CD4-positive, alpha-beta T cell treated with Interleukin-21 for 1 hour (primary cell): Measurements from ENCODE around the gene UBE2J1.
"Not testable (repeated sequence)": the region's sequence is repeated elsewhere in the genome, so short reads cannot be mapped to it uniquely, and the experiment has no call there.

Experiments used
- DNase-seq: peaks from one replicate; pipeline ENCODE4 v3.0.0-alpha.2; 2020

The UBE2J1 gene

DNA sequence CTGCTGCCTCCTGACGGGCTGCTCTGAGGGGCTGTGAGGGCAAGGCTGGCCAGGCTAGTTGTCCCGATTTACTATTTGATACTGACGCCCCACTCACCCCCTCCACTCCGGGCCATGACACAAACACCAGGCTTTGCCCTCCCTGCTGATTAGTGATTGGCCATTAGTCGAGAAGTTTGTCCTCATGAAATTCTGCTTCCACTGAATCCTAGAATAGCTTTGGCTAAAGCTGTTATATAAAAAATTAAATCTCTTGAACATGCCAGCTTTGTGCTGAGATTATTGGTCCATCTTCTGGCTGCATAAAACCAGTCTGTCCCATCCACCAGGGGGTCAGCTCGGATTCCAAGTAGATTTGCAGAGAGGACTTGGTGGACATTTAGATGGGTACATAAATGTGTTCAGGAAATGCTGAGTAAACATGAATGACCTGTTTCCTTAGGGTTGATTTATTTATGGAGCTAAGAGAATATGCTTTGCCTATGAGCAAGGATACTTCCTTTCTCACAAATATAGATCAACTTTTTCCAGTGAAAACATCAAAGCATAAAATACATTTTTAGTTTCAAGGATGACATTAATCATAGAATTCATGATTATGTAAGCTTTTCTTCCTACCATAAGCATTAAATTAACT, 37.2 kb downstream of the UBE2J1 start, which contains the start of gene GABRR2:
GABRR2 (minus strand) TSS at position 51 of the 637 bp plus-strand sequence. CDS start 134 bp downstream, outside the sequence.
- DNase-seq = no peak

DNA sequence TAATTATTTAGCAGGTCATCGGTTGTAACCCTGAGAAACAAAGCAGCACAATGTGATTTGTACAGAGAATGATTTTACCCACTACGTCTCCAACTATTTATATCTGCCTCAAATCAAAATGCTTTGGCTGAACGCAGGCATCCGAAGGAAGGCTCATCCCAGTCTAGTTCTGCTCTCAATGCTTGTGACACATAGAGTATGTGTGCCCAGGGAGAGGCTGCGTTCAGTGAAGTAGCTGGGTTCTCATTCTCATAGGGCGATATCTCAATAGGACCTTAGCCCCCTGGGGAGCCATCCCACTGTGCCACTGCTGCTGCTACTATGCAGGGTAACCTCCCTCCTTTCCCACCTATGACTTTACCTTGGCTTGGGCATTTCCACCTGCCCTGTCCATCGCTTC, 37.8 kb downstream of the UBE2J1 start:
- DNase-seq = no peak

DNA sequence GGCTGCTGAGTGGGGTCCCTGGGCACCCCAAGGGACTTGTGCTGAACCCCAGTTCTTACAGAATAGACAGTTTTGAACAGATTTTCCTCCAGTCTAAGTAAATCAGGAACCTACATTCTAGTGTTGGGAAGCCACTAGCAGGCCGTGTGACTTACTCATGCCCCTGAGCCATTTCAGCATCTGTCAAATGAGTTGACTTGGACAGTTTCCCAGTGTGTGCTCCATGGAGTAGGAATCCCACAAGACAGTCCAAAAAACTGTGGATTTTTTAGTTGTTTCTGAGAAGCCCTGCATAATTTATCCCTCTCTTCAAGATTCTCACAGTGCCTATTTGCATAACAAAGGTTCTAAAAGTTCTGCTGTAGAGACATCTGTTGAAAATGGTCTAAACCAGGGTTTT, 39.5 kb downstream of the UBE2J1 start:
- DNase-seq = no peak

DNA sequence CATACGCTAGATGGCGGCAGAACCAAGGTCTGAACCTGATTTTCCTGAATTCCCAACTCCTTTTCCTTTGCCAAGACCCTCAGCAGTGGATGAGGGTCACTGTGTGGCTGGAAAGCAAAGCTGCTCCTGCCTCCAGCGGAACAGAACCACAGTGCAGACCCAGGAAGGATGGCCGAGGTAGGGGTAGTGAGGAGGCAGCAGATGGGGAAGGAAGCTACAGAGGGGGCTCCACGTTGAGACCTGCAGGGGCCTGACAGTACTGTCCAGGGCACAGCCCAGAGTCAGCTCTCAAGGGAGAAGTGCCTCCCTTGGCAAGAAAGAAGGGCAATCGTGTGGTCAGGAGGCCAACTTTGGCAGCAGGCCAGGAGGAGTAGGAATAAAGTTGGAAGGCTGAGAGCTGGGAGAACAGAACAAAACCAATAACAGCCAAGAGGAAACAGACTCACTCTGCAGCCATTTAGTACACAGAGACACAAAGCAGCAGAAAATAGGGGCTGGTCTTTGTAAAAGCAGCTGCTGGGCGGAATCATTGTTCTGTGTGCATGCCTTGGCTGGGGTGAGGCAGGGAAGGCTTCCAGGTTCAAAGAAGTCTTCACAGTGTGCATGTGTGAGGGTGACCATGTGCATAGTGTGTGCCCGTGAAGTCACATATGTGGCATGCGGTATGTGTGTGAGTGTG, 40.5 kb downstream of the UBE2J1 start:
- DNase-seq = no peak

DNA sequence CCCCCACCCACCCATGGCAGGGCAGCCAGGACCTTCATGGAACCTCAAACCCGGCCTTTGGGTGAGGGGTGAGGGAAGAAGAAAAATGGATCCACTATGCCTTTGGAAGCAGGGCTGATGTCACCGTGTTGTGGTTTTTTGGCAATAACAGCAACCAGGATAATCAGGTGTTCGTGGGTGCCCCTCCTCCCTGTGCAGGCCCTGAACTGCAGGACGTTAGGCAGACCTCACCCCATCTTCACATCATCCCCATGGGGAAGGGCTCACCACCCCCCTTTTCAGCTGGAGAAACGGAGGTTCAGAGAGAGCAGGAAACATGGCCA, 41.0 kb downstream of the UBE2J1 start:
- no peak for DNase-seq

DNA sequence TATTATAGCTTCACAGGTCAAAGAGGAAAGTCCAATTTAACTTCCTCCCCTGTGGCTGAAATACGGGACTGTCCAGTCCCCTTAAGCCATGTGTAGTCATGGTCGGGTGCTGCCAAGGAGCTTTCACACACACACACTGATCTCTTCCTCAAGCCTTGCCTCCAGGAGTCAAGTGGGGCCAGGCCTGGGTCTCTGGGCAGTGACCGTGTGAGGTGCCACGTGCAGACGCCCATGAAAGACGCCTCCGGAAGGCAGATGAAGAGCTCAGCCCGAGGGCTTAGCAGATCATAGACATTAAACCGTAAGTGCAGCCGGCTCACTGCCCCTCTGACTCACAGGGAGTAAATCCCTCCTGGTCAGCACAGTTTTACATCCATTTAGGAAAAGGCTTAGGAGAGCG, 41.6 kb downstream of the UBE2J1 start:
- DNase-seq = no peak

DNA sequence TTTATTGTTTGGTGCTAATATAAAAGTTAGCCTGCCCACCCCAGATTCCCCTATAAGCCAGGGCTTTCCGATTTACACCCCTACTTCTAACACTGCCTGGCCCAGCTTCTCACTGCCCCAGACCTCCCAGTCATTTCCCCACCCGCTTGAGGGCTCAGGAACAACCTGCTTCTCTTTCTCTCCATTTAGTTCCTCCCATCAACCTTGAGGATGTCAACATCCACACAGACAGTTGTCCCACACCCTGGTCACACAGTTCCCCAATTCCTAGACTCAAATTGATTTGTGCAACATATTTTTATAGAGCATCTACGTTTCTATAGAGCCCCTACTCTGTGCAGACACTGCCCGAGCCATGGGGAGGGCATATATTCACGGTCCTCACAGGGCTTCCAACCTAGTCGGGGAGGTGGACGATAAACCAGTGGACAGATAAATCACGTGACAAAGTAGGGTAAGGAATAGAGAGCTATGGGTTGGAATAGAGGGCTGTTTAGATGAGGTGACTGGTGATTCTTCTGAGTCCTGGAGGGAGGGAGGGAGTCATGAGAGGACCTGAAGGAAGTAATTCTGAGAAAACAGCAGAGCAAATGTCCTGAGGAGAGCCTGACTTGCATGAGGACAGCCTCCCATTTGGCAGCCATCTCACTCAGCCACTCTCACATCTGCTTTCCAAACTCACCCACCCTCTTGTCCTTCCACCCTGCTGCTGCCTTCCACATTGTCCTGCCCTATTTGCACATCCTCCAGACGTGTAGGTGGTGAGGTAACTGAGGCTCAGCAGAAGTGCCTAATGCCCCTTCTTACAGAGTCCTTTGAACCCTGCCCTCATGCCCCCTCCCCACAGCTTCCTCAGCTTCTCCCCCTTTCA, 43.8 kb downstream of the UBE2J1 start:
- DNase-seq = no peak

DNA sequence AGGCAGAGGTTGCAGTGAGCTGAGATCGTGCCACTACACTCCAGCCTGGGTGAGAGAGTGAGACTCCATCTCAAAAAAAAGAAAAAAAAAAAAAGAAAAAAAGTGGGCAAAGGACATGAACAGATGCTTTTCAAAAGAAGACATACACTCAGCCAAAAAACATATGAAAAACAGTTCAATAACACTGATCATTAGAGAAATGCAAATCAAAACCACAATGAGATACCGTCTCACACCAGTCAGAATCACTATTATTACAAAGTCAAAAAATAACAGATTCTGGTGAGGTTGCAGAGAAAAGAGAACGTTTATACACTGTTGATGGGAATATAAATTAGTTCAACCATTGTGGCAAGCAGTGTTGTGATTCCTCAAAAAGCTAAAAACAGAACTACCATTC, 48.0 kb downstream of the UBE2J1 start:
- DNase-seq = not testable (repeated sequence)

DNA sequence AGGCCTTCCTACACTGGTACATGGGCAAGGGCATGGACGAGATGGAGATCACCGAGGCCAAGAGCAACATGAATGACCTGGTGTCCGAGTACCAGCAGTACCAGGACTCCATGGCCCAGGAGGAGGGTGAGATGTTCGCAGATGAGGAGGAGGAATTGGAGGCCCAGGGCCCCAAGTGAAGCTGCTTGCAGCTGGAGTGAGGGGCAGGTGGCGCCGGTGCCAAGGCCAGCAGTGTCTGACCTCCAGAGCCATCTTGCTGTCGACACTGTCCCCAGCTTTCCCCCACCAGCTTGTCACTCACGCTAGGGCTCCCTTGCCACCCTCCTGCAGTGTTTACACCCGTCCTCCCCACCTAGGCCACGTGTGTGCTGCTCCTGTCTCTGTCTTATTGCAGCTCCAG, 49.6 kb downstream of the UBE2J1 start:
- DNase-seq = no peak

DNA sequence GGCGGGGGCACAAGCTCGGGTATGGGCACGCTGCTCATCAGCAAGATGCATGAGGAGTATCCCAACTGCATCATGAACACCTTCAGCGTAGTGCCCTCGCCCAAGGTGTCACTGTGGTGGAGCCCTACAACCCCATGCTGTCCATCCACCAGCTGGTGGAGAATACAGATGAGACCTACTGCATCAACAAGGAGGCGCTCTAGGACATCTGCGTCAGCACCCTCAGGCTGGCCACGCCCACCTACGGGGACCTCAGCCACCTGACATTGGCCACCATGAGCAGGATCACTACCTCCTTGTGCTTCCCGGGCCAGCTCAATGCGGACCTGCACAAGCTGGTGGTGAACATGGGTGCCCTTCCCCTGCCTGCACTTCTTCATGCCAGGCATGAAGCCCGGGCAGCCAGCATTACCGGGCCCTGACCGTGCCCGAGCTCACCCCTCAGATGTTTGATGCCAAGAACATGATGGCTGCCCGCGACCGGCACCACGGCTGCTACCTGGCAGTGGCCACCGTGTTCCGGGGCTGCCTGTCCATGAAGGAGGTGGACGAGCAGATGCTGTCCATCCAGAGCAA, 50.2 kb downstream of the UBE2J1 start:
- no peak for DNase-seq

DNA sequence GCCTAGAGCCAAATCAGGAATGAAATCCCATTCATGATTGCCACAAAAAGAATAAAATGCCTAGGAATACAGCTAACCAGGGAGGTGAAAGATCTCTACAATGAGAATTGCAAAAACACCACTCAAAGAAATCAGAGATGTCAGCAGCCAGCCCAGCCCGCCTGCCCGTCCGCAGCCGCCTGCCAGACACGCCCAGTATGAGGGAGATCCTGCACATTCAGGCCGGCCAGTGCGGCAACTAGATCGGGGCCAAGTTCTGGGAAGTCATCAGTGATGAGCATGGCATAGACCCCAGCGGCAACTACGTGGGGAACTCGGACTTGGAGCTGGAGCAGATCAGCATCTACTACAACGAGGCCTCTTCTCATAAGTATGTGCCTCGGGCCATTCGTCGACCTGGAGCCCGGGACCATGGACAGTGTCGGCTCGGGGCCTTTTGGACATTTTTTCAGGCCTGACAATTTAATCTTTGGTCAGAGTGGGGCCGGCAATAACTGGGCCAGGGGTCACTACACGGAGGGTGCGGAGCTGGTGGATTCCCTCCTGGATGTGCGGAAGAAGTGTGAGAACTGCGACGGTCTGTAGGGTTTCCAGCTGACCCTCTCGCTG, 50.8 kb downstream of the UBE2J1 start:
- DNase-seq = no peak

DNA sequence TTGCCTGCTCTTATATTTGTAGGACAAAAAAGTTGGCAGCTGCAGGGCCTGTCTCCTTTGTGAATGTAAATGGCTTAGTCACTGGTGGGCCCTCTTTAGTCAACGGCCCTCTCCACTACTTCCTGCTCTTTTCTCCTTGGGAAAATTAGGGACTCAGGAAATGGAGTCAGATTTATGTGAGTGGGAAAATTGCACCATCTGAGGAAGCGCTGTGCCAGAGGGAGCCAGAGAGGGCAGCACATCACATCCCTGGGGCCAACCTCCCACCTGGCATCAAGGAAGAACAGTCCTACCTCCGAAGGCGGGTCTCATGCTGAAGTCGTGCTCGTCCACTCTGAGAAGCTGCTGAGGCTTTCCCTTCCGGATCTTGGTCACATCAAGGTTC, 53.1 kb downstream of the UBE2J1 start:
- DNase-seq = no peak

DNA sequence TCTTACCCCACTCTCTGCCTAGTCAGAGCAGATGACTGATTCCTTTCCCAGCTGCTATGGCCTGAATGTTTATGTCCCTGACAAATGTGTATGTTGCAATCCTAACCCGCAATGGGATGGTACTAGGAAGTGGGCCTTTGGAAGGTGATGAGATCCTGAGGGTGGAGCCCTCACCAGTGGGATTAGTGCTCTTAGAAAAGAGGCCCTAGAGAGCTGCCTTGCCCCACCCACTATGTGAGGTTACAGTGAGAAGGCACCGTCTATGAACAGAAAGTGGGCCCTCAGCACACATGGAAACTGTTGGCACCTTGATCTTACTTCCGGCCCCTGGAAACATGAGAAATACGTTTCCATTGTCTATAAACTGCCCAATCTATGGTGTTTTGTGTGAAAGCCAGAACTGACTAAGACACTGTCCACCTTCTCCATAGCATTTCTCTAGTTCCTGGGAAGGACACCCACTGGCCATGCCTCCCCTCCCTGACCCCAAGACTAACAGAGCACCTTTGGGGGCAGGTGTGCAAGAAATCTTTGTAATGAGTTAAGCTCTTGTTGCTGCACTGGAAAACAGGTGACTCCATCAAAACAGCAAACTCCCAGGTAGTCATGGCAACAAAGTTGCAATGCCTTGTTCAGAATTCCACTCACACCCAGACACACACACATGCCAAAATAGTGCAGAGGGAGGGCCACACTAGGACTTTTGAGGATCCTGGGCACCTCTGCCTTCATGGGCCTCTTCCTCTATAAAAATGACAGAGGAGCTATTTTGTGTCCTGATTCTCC, 53.6 kb downstream of the UBE2J1 start:
- DNase-seq = peak; percentile 62

DNA sequence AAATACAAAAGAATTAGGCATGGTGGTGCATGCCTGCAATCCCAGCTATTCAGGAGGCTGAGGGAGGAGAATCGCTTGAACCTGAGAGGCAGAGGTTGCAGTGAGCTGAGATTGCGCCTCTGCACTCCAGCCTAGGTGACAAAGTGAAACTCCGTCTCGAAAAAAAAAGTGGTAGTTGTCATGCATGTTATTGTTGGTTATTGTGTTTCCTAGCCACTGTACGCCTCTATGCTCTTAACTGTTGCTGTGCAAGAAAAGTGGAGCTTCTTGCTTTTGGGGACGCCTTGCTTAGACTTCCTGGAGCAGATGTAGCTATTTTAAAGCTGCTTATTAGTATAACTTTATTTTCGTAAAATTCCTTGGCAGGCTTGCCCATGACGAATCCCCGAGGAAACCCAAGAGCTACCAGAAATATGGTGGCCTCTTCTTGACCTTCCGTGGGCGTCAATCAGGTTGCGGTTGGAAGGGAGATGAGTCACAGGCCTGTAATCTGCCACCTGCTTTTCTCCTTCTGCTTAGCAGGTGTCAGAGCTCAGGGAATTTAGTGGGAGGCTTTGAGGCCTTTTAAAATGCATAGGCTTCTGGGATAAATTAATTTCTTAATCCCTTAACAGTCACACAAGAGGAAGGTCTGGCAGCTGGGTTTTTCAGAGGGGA, 54.7 kb downstream of the UBE2J1 start:
- DNase-seq = peak; percentile 67

DNA sequence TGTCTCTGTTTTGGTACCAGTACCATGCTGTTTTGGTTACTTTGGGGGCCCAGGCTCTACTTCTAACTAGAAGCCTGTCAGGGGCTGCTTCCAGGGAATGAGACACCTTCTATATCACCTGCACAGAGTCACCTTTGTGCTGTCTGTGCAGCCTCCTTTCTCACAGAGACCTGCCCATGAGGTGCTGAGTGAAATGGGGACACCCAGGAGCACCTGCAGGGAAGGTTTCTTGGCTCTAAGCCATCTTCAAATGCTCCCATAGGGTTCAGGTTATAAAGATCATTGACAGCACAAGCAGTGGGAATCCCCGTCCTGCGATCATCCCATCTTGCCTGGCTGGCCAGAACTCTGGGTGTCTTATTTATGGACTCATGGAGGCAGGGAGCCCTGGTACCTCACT, 56.5 kb downstream of the UBE2J1 start:
- no peak for DNase-seq

DNA sequence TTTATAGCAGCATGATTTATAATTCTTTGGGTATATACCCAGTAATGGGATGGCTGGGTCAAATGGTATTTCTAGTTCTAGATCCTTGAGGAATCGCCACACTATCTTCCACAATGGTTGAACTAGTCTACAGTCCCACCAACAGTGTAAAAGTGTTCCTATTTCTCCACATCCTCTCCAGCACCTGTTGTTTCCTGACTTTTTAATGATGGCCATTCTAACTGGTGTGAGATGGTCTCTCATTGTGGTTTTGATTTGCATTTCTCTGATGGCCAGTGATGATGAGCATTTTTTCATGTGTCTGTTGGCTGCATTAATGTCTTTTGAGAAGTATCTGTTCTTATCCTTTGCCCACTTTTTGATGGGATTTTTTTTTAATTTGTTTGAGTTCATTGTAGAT, 57.4 kb downstream of the UBE2J1 start:
- not testable (repeated sequence) for DNase-seq

DNA sequence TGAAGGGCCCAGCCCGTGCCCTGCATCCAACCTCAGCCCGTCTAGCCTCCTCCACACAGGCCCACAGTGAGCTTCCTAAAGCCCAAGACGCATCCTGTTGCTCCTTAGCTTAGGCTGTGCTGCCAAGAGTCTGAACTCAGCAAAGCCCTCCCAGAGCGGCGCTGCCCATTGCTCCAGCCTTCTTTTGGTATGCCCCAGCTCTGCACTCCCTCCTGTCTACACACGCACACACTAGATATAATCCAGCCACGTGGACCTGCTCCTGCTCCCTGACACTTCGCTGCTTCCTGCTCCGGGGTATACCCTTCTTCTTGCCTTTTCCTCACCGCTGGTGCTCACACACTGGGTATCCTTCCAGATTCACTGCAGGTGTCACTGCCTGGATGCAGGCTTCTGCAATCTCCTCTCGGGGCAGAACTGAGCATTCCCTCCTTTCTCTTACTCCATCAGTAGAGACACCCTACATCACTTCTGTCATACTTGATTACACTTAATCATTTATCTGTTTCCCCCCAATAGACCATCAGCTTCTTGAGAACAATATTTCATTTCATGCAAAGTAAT, 61.2 kb downstream of the UBE2J1 start:
- no peak for DNase-seq

DNA sequence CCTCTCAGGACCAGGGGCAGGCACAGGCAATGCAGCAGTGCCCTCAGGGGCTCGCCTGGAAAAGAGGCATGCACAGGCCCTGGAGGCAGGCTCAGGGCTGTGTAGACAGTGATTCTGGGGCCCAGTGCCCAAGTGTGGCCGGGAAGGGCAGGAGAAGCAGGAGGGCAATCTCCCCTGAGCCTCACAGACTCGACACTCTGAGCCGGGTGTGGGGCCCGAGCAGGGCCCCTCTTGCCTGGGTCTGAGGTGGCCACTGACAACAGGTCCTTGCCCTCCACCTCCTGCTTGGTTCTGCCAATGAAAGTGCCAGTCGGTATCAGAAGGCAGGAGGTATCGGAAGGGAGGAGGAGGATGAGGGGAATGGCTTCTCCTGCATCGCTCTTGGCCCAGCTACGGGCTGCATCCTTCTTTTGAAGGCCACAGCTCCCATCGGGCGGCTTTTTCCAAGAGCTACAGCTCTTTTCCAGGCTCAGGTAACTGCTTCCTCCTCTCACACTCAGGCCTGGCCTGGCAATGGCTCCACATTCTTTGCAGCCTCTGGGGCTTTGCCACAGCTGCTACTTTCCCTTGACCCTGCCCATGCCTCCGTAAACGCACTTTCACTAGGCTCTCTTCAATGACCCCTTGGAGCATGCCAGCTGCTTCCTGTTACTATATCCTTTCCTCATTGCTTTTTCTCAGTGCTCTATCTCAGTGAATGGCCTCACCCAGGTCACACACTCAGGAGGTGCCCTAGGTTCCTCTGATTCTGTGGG, 61.9 kb downstream of the UBE2J1 start:
- DNase-seq = no peak

DNA sequence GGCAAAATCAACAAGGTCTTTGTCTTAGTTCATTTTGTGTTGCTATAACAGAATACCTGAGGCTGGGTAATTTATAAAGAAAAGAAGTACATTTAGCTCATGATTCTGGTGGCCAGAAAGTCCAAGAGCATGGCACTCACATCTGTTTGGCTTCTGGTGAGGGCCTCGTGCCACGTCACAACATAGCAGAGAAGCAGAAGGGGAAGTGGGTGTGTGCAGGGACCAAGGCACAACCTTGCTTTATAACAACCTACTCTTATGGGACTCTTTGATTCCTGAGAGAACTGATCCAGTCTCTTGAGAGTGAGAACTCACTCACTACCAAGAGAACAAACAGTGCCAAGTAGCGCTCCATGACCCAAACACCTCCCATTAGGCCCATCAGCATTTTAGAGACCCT, 62.8 kb downstream of the UBE2J1 start:
- no peak for DNase-seq

DNA sequence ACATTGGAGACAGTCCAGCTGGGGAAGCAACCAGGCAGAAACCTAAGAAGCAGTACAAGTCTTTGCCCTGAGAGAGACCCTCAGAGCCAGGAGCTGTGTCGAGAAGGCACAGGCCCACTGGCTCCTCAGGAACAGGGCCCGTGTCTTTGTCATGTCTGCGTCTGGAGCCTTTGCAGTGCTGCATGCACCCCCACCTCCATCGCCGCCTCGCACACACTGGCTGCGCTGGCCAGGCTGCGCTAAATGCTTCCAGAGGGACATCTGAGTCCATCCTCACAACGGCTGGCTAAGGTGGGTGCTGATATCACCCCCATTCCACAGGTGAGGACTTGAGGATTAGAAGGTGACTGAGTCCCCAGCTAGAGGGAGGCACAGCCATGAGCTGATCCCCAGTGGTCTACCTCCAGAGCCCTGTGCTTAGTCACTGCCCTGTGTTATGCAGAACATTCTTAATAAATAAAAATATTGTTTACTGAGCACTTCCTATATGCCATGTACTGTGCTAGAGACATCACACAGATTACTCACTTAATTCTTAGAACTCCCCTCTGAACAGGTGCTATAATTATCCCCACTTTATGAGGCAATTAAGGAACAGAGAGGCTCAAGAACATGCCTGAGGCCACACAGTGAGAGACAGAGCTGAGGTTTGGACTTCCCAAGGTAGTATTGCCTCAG, 65.0 kb downstream of the UBE2J1 start:
- no peak for DNase-seq
